Smooth muscle cell (in vitro differentiated cells): ENCODE results near the gene TMSB15C. TPM values are rescaled to one million over a fixed set of nuclear protein-coding genes. Genes with fewer than 3 reads are reported as not detected.
"Not testable (repeated sequence)": the region's sequence is repeated elsewhere in the genome, so short reads cannot be mapped to it uniquely, and the experiment has no call there.

ENCODE experiments used
- DNase-seq: peaks from one replicate; lab custom pipeline; 2025; ENCODE audit not compliant: unreplicated experiment; lab: John Stamatoyannopoulos, UW
- H2AFZ ChIP-seq: fragments of 200-600 bp; sonication (generic); 2 replicates; pipeline ENCODE4 v1.6.0; 2016; ENCODE audit warnings: antibody characterized with exemption, low read depth, mild to moderate bottlenecking
- H3F3A ChIP-seq: fragments of 200-600 bp; sonication (generic); 2 replicates; pipeline ENCODE4 v1.6.0; 2017; ENCODE audit warnings: antibody characterized with exemption, low read depth
- H3K27ac ChIP-seq: fragments of 200-600 bp; sonication (generic); 2 replicates; pipeline ENCODE4 v1.5.1; 2016; ENCODE audit warnings: low read depth, mild to moderate bottlenecking
- H3K27me3 ChIP-seq: fragments of 200-600 bp; sonication (generic); 2 replicates; pipeline ENCODE4 v1.6.1; 2016; ENCODE audit warnings: low read depth, mild to moderate bottlenecking
- H3K36me3 ChIP-seq: fragments of 200-600 bp; sonication (generic); 2 replicates; pipeline ENCODE4 v1.5.1; 2016; ENCODE audit warnings: low read depth
- H3K4me1 ChIP-seq: fragments of 200-600 bp; sonication (generic); 2 replicates; pipeline ENCODE4 v1.5.1; 2016; ENCODE audit warnings: low read depth
- H3K4me2 ChIP-seq: fragments of 200-600 bp; sonication (generic); 2 replicates; pipeline ENCODE4 v1.6.0; 2016; ENCODE audit warnings: mild to moderate bottlenecking
- H3K4me3 ChIP-seq: fragments of 200-600 bp; sonication (generic); 2 replicates; pipeline ENCODE4 v1.5.1; 2016; ENCODE audit warnings: mild to moderate bottlenecking
- H3K79me2 ChIP-seq: fragments of 200-600 bp; sonication (generic); 2 replicates; pipeline ENCODE4 v1.6.0; 2016; ENCODE audit warnings: low read depth, mild to moderate bottlenecking
- H3K9ac ChIP-seq: fragments of 200-600 bp; sonication (generic); 2 replicates; pipeline ENCODE4 v1.6.0; 2016; ENCODE audit warnings: low read depth
- H3K9me3 ChIP-seq: fragments of 200-600 bp; sonication (generic); replicated peaks from 2 replicates; pipeline ENCODE4 v1.5.1; 2016; ENCODE audit warnings: low read depth
- H4K20me1 ChIP-seq: fragments of 200-600 bp; sonication (generic); 2 replicates; pipeline ENCODE4 v1.6.0; 2016; ENCODE audit warnings: low read depth
- WGBS: methylation state at CpG from one replicate; pipeline ENCODE4 v1.1.7; 2016; ENCODE audit warnings: low lambda C conversion rate; 5-methylcytosine and 5-hydroxymethylcytosine counted together
- polyA plus RNA-seq: library from polyadenylated mRNA; unstranded; fragments of >200 nt; fragmentation: Nextera tagmentation; extraction: Ambion mirVana; gene quantifications from 2 replicates; pipeline ENCODE4 v1.2.1, GENCODE V29; 2016
- total RNA-seq: library from RNA; depleted of rRNA; stranded (reverse); fragments of >200 nt; gene quantifications from 2 replicates; pipeline ENCODE4 v1.2.3, GENCODE V29; 2014
- TF ChIP-seq, protein P1 (sequence below): fragments of 200-600 bp; sonication (generic); IDR thresholded peaks from 2 replicates; pipeline ENCODE4 v1.5.1; 2017; ENCODE audit warnings: borderline replicate concordance, mild to moderate bottlenecking, antibody characterized with exemption; ENCODE audit not compliant: insufficient read depth, poor library complexity, severe bottlenecking

TMSB15C gene
- total and polyA plus RNA-seq, 2 experiments from 2014 or later: 1.1 to 6.3 TPM

DNA sequence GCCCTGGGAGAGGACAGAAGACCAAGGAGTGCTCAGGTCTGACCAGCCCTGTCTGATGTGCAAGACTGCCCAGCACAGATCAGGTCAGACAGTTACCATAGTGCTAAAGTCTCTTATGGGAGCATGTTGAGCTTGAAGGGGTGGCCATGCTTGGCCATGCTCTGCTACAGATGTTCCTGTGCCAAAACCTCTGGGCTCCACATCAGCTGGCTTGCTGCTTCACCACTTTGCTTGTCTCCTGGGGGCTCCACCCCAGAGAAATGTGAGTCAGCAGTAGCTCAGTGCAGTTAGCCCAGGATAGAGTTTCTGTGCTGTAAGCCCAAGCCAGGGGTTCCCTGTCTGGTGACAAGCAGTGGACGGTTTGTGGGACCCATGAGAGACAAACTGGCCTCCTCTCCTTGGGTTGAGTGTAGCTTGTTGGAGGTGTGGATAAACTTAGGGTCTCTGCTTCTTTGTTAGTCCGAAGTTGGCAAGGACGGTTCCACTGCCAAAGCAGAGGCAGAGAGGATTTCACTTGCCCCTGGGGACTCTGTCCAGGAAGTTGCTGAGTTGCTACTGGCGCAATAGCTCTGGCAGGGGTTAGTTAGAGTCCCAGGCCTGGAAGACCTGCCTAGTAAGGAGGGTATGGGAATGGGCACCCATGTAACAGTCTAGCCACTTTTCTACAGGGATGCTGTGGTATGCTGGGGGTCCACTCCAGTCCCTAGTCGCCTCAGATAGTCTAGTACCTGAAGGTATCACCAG lies 8.7 kb upstream of the TMSB15C start:
- Histone ChIP-seq H3K4me3 (no peak overlapping the region), H3K9me3 (no peaks in the 10 kb centered on the region), H3K4me2 (no peak overlapping the region), H3K36me3 (no peaks in the 10 kb centered on the region), H3F3A (no peaks in the 10 kb centered on the region), H3K27me3 (no peaks in the 10 kb centered on the region), H3K4me1 (no peaks in the 10 kb centered on the region), H3K27ac (no peak overlapping the region), H2AFZ (no peak overlapping the region), H3K79me2 (no peaks in the 10 kb centered on the region), H4K20me1 (no peaks in the 10 kb centered on the region), H3K9ac (no peak overlapping the region)
- TF ChIP-seq, protein P1, sequence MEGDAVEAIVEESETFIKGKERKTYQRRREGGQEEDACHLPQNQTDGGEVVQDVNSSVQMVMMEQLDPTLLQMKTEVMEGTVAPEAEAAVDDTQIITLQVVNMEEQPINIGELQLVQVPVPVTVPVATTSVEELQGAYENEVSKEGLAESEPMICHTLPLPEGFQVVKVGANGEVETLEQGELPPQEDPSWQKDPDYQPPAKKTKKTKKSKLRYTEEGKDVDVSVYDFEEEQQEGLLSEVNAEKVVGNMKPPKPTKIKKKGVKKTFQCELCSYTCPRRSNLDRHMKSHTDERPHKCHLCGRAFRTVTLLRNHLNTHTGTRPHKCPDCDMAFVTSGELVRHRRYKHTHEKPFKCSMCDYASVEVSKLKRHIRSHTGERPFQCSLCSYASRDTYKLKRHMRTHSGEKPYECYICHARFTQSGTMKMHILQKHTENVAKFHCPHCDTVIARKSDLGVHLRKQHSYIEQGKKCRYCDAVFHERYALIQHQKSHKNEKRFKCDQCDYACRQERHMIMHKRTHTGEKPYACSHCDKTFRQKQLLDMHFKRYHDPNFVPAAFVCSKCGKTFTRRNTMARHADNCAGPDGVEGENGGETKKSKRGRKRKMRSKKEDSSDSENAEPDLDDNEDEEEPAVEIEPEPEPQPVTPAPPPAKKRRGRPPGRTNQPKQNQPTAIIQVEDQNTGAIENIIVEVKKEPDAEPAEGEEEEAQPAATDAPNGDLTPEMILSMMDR: no peak
- no peak for DNase-seq
- 66% methylated on average over 5 of the region's 5 CpGs for WGBS

DNA sequence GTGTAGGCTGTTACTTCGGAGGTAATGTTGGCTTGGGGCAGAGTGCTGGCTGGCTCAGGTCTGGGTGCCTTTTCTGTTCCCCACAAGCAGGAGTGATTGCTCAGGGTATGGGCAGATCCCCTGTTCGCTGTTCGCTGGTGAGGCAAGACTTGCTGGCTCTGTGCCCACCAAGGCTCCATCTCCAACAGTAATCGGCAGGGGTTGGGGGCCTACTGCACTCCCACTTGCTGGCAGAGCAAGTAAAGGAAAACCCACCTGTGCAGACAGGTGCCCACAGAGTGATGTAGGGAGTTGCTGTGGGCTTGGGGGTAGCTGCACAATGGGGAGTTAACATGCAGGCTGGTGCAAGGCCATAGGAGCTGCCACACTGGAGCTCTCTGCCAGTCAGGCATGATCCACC lies 8.0 kb upstream of the TMSB15C start:
- WGBS: 81% methylated on average over 4 of the region's 4 CpGs
- H4K20me1 ChIP-seq: no peaks in the 10 kb centered on the region
- no peaks in the 10 kb centered on the region for H3K27me3 ChIP-seq
- H3F3A ChIP-seq: no peaks in the 10 kb centered on the region
- no peaks in the 10 kb centered on the region for H3K36me3 ChIP-seq
- DNase-seq: no peak
- H3K9me3 ChIP-seq: no peaks in the 10 kb centered on the region
- H3K9ac ChIP-seq: no peak overlapping the region
- H2AFZ ChIP-seq: no peak overlapping the region
- TF ChIP-seq, protein P1: no peak
- no peak overlapping the region for H3K4me3 ChIP-seq
- H3K79me2 ChIP-seq: no peaks in the 10 kb centered on the region
- no peaks in the 10 kb centered on the region for H3K4me1 ChIP-seq
- H3K4me2 ChIP-seq: no peak overlapping the region
- H3K27ac ChIP-seq: no peak overlapping the region

DNA sequence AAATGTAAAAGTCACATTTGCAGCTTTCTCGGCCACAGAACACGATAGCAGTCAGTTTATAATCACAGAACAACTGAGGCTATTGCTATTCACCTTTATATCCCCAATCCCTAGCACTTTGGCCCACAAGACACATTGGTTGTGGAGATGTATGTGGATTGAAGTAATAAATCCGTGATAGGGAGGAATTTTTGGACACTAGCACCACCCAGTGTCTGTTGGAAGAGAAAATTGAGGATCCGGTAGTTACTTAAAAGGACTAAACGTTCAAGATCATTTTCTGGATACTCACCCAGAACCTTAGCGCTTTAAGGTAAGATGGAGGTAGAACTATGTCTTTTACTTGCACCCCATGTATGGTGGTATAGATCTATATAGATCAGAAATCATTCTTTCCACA lies 1.8 kb upstream of the TMSB15C start:
- not testable (repeated sequence) for H3K4me1 ChIP-seq, H2AFZ ChIP-seq, H3F3A ChIP-seq, H3K27me3 ChIP-seq, H3K9me3 ChIP-seq, H3K4me2 ChIP-seq, H3K79me2 ChIP-seq, H3K36me3 ChIP-seq, DNase-seq, H3K9ac ChIP-seq, H3K27ac ChIP-seq, H3K4me3 ChIP-seq, H4K20me1 ChIP-seq
- no CpG with 5 or more reads among the region's 6 CpGs for WGBS

DNA sequence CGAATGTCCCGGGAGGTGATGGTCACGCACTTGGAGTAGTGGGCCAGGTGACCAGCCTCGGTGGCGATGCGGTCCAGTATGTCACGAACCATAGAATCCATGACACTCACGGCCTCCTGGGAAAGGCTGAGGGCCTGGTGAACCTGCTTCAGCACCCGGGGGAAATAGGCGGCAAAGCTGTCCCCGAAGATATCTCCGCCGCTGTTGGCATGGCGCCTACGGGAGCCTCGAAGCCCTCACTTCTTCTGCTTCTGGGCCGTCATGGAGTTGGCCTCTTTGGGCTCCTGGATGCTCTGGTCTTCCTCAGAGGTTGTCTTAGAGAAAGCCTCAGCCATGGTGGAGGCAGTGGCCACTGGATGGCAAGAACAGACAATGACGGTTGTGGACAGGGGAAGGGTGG lies 13.4 kb downstream of the TMSB15C start:
- H3K79me2 ChIP-seq, H3F3A ChIP-seq, H3K27me3 ChIP-seq, H3K4me2 ChIP-seq, H3K4me3 ChIP-seq, H3K27ac ChIP-seq, H2AFZ ChIP-seq, H3K4me1 ChIP-seq, H3K9me3 ChIP-seq, H3K36me3 ChIP-seq, H4K20me1 ChIP-seq, H3K9ac ChIP-seq, DNase-seq: not testable (repeated sequence)
- WGBS: 92% methylated on average over 10 of the region's 18 CpGs

DNA sequence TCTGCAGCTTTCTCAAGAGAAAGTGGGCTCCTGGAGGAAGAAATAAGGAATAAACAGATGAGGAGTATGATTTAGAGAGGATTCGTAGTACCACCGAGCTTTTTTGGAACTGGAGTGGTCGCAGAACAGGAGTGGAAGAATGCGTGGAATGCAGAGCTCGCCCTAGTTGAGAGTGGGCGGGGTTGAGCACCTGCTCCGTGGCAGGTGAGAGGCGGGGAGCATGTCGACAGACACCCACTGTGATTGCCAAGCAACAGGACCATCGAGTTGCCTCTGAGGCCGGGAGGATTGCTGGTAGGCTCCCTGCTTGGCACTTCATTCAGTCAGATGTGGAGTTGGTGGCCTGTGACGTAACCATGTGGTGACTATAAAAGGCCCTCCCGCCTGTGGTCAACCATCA lies 21.1 kb downstream of the TMSB15C start:
- H3K4me1 ChIP-seq, H3K27ac ChIP-seq, H3K4me2 ChIP-seq, H2AFZ ChIP-seq, H3K27me3 ChIP-seq, H3K4me3 ChIP-seq, H4K20me1 ChIP-seq, H3K36me3 ChIP-seq, H3F3A ChIP-seq, H3K9me3 ChIP-seq, H3K9ac ChIP-seq, DNase-seq, H3K79me2 ChIP-seq: not testable (repeated sequence)
- no CpG with 5 or more reads among the region's 13 CpGs for WGBS
